AG04450 (cell line): ENCODE measurements around the gene GDF7. TPM values are rescaled to one million over a fixed set of nuclear protein-coding genes. Genes with fewer than 3 reads are reported as not detected.

ENCODE experiments used
- CTCF ChIA-PET: fragments of 300-600, 350-600 bp; formaldehyde crosslinking; extraction: SDS; loops from one replicate; lab custom pipeline; 2022; ENCODE audit warnings: antibody characterized with exemption, inconsistent platforms; lab: Charles Lee
- POLR2A ChIA-PET: fragments of 350-600 bp; formaldehyde crosslinking; extraction: SDS; loops from one replicate; lab custom pipeline; 2021; ENCODE audit warnings: antibody characterized with exemption, inconsistent platforms; lab: Yijun Ruan, JAX
- DNase-seq: peaks from one replicate; pipeline ENCODE4 v3.0.0-alpha.2; 2011; ENCODE audit warnings: low read depth, low spot score
- H3K27ac ChIP-seq: one replicate; pipeline ENCODE4 v1.5.1; 2012; ENCODE audit warnings: low read depth, low read length, control low read depth
- H3K27me3 ChIP-seq: one replicate; pipeline ENCODE4 v1.6.0; 2012; ENCODE audit warnings: low read length; ENCODE audit not compliant: control insufficient read depth, insufficient read depth
- H3K4me3 ChIP-seq: 2 replicates; pipeline ENCODE4 v1.5.1; 2011; ENCODE audit warnings: mild to moderate bottlenecking, low read depth, low read length, control low read depth
- H3K9me3 ChIP-seq: 2 replicates; pipeline ENCODE4 v1.5.1; 2012; ENCODE audit warnings: low read length; ENCODE audit not compliant: control insufficient read depth, insufficient read depth
- polyA plus RNA-seq: library from polyadenylated mRNA; depleted of rRNA; stranded (reverse); fragments of >200 nt; gene quantifications from 2 replicates; pipeline ENCODE4 v1.2.3, GENCODE V29; 2011
- TF ChIP-seq, protein P1 (sequence below): IDR thresholded peaks from 2 replicates; pipeline ENCODE4 v1.5.1; 2011; ENCODE audit warnings: low read depth, low read length, control low read depth, inconsistent platforms

Gene GDF7
- polyA plus RNA-seq, 1 experiment: 0.01 TPM

DNA sequence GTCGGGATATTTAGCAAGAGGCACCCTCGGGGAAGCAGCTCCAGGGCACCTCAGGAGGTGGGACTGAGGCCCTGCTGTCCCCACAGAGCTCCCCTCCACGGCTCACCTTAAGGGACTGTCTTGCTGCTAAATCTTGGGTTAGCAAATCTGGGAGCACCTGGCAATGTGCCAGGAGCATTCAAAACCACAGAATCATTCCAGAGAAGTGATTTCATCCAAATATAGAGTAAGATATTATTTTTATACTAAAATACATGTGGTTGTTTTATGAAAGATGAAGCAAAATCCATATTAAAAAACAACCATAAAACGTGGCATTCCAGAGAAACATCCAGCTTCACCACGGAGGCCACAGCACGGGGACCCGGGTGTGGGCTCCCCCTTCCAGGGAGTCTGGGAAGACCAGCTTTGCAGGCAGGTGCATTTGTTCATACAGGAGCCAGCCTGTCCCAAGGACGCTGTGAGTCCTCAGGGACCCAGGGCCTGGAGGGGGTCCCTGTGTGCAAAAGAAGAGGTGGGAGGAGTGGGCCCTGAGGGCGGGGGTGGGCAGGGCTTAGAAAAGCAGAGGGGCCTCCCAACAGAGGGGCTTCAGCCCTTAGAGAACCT lies 32.3 kb upstream of the GDF7 start:
- DNase-seq: peak; percentile 32
- Histone ChIP-seq H3K27me3 (no peaks in the 10 kb centered on the region), H3K9me3 (no peaks in the 10 kb centered on the region; the same call in 1 of the 2 replicates), H3K4me3 (no peak overlapping the region), H3K27ac (no peak overlapping the region)
- ChIA-PET POLR2A (interaction anchor here (0.6 to 3.0 kb wide), 5 partner anchors 15 to 256 kb away, joined by 3 to 47 read pairs (median 4); partner anchors contain the start of gene RHOB), CTCF (interaction anchor here (0.9 to 4.2 kb wide), 21 partner anchors 9 to 309 kb away, joined by 3 to 83 read pairs (median 6); partner anchors contain the start of gene RHOB)
- TF ChIP-seq, protein P1, sequence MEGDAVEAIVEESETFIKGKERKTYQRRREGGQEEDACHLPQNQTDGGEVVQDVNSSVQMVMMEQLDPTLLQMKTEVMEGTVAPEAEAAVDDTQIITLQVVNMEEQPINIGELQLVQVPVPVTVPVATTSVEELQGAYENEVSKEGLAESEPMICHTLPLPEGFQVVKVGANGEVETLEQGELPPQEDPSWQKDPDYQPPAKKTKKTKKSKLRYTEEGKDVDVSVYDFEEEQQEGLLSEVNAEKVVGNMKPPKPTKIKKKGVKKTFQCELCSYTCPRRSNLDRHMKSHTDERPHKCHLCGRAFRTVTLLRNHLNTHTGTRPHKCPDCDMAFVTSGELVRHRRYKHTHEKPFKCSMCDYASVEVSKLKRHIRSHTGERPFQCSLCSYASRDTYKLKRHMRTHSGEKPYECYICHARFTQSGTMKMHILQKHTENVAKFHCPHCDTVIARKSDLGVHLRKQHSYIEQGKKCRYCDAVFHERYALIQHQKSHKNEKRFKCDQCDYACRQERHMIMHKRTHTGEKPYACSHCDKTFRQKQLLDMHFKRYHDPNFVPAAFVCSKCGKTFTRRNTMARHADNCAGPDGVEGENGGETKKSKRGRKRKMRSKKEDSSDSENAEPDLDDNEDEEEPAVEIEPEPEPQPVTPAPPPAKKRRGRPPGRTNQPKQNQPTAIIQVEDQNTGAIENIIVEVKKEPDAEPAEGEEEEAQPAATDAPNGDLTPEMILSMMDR: no peak

DNA sequence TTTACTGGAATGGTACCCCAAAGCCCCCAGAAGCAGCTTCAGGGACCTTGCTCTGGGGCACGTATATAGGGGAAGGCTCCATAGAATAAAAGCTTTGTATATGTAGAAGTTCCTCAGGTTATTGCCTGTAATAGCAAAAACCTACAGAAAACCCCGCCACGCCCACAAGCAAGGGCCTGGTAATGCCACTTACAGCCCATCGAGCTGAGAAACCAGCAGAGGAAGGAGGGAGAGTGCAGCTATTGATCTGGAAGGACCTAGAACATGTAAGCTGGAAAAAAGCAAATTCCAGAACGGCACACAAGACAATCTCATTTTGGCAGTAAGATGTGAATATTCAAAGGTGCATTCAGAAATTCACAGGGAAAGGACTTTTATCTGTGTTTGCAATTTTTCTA lies 31.8 kb upstream of the GDF7 start:
- CTCF ChIA-PET: interaction anchor here (1.1 to 4.2 kb wide), 17 partner anchors 8 to 256 kb away, joined by 3 to 83 read pairs (median 9); partner anchors contain the start of gene RHOB
- Histone ChIP-seq H3K9me3 (no peaks in the 10 kb centered on the region; the same call in 1 of the 2 replicates), H3K4me3 (no peak overlapping the region), H3K27me3 (no peaks in the 10 kb centered on the region), H3K27ac (no peak overlapping the region)
- POLR2A ChIA-PET: interaction anchor here (1.0 to 3.0 kb wide), 3 partner anchors 185 to 212 kb away, joined by 3 to 47 read pairs (median 4); partner anchors contain the start of gene RHOB
- TF ChIP-seq, protein P1: no peak
- no peak for DNase-seq

DNA sequence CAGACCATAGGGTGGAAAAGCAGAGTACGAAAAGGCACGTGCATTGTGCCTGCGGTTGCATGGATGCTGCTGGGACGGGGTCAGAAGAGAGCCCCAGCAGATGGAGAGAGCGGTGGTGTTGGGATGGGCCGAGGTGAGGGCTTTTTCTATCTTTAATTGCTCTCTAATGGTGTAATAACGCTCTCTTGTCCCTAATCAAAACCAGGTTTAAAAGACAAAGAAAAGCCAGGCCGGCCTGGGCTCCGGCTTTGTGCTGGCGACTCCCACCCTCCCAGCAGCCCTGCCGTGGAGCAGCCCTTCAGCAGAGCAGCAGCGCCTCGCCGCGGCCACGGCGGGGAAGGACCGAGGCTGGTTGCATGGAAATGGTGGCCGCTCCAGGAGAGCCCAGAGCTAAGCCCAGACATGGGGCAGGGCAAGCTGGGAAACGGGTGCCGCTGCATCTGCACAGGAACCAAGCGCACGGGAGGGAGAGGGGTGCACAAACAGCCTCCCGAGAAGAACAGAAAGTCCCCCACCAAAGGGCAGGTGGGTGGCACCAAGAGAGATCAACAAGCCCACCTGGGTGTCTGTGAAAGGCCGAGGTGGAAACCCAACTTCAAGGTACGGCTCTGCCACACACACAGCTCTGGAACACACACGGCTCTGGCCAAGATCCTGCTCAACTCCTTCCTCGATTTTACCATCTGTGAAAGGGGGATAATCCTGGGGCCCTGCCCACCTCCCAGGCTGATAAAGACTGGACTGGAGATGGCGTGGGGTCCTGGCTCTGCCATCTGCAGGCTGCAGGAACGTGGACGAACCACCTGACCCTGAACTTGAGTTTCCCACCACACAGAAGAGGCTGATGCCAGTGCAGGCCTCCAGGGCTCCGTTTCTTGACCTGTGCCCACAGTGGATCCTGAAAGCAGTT lies 31.0 kb upstream of the GDF7 start:
- Histone ChIP-seq H3K9me3 (no peaks in the 10 kb centered on the region; the same call in 1 of the 2 replicates), H3K27ac (no peak overlapping the region), H3K4me3 (no peak overlapping the region), H3K27me3 (no peaks in the 10 kb centered on the region)
- DNase-seq: peak; percentile 53
- TF ChIP-seq, protein P1: peak; percentile 96
- ChIA-PET CTCF (interaction anchor here (0.5 to 4.2 kb wide), 28 partner anchors 7 to 329 kb away, joined by 3 to 83 read pairs (median 8); partner anchors contain the start of gene RHOB), POLR2A (interaction anchor here (0.7 to 3.0 kb wide), 2 partner anchors 189 to 192 kb away, joined by 4 to 47 read pairs; partner anchors contain the start of gene RHOB)

DNA sequence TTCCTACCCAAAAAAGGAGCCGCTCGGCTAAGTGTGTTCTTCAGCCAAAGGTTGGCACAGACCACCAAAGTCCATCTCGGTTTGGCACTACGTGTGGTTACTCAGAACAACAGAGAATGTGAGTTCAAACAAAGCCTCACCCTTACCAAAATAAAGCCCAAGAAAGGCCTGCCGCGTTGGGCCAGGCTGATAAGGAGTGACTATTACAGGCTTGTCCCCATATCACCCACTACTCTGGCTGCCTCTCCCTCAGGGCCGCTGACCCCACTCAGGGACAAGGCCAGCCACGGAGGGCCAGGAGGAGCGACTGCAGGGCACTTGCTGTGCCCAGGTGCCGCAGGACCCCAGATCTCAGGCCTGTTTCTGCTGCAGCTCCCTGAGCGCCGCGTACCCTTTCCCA lies 29.8 kb upstream of the GDF7 start:
- ChIA-PET POLR2A (interaction anchor here (0.6 kb wide), 1 partner anchor 237 kb away, joined by 3 read pairs; no protein-coding TSS in a partner anchor), CTCF (interaction anchor here (0.7 to 4.2 kb wide), 8 partner anchors 19 to 258 kb away, joined by 3 to 83 read pairs (median 9); partner anchors contain the start of gene RHOB)
- TF ChIP-seq, protein P1: no peak
- no peak overlapping the region for H3K27ac ChIP-seq
- H3K4me3 ChIP-seq: no peak overlapping the region
- H3K9me3 ChIP-seq: no peaks in the 10 kb centered on the region; the same call in 1 of the 2 replicates
- DNase-seq: no peak
- H3K27me3 ChIP-seq: no peaks in the 10 kb centered on the region
